HG03521 (cell line): Measurements from ENCODE around the gene SMARCA2.

Experiments used
- ATAC-seq: cut with Tn5 transposase; IDR thresholded peaks from one replicate; pipeline ENCODE4 v1.9.1; 2021; ENCODE audit warnings: mild to moderate bottlenecking, moderate library complexity; ENCODE audit not compliant: unreplicated experiment

The SMARCA2 gene

DNA sequence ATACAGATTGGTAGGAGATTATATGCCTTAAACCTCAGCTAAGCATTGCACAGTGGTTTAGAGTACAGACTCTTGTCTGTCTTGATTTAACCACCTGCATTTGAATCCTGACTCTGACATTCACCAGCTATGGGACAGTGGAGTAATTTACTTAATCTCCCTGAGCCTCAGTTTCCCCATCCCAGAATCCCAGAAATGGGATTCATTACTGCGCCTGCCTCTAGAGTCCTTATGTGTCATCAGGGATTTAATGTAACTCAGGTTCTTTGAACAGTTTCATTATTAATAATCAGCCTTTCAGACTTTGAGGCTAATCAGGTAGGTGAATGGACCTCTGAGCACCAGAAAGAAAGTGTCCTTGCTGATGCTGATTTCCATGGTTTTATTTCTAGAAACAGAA is 149.1 kb downstream of the SMARCA2 start:
- ATAC-seq, result no peak

DNA sequence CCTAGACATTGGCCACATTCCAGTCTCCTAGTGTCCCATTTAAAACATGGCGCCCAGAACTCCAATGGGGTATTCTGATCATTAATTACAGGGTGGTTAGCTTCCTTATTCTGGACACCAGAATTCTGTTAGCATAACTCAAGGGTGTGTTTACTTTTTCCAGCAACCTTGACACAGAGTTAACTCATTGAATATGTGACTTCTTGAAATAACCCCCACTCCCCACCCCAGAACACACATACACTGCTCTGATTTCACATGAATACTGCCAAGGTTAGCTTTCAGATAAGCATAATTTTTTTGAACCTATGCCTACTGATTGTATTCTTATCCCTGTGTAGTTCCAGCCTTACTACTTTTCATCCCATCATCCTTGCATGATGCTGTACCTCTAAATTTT is 151.1 kb downstream of the SMARCA2 start:
- no peak for ATAC-seq

DNA sequence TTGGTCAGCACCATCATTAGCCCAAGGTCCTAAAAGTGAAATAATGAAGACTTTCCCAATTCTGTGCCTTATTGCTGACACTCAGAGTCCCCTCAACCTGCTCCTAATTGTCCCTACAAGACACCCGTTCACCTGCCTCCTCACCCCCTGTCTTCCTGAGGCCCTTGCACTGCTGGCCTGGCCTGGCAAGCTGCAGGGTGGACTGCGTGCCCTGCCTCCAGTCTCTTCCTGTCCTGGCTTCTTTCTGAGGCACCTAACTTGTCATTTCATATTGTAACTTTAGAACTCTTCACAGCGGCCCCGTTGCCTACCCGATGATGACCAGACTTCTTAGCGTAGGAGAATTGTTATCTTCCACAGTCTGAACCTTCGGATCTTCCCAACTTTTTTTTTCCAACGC is 153.9 kb downstream of the SMARCA2 start:
- ATAC-seq, result no peak

DNA sequence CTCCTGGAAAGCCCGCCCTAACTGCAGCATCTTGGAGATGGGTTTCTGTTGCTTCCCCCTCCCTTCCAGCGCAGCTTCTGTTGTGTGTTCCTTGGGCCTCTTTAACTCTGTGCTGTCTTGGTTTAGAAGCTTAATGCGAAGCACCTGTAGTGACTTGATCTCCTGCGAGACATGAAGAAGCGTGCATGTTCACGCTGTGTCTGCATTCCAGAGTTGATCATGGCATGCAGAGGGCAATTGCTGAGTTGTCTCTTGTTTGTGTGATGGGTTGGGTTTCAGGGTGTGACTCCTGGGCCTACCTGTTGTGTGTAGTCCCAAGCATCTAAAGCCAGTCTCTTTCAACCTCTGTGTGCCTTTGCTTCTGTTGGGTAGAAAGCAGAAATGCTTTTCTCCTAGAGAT is 155.6 kb downstream of the SMARCA2 start:
- ATAC-seq, result no peak

DNA sequence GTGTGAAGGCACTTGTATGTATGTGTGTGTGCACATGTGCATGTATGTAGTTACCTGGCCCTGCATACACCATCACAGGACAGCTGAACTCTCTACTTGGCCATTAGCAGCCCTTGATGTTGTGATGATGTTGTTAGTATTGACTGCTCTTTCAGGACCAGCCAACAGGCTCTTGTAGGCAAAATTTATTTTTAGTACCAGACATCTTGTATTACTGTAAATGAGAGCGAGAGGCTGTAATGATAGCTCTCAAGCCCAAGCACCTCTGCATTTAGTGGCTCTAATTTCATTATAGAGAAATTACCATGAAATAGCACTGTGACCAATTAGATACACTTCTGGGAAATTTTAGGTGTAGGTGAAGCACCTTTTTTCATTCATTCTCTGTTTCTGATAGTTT is 158.0 kb downstream of the SMARCA2 start:
- no peak for ATAC-seq

DNA sequence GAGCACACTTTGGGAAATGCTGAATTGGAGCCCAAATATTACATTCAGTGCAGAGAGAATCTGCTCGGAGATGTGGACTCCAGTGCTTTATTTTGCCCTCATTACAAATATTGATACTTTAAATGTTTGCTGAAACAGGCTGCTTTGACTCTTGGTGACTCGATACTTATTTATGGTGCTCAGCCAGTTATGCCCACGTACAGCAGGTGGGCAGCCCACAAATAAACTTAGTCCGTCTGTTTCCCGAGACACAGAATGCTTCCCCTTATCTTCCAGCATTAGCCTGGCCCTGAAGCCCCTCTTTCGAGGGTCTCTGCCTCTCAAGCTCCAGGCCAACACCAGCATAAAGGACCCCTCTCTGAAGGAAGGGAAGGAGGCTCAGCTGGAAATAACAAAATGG is 158.7 kb downstream of the SMARCA2 start:
- no peak for ATAC-seq

DNA sequence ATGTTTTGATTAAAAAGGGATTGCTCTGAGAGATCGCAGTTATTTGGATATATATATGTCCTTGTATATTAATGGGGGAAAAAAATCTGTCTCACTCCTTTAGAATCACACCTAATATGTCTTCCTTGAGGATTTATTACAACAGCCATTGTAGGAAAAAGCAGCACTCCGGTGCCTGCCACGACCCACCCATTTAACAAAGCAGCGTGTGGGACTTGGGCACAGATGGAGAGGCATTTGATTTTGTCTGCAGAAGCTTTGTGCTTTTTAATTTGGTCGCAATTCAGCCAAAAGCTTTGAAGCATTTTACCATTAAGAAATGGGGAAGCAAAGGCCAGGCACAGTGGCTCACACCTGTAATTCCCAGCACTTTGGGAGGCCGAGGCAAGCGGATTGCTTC is 159.2 kb downstream of the SMARCA2 start:
- no peak for ATAC-seq

DNA sequence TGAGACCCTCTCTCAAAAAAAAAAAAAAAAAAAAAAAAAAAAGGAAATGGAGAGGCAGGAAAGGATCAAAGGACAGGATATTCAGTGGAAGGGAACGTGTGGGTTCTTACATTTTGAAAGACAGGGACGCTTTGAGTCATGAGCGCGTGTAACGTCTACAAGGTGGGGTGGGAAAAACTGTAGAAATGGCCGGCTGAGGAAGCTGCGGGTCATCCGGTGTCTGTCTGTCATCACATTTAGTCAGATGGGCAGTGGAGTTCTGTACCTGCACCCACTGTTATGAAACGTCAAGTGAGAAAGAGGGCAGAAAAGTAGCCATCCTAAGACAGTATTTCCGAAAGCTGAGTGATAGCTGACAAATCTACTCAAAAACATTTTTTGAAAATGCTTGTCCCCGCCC is 159.8 kb downstream of the SMARCA2 start:
- no peak for ATAC-seq

DNA sequence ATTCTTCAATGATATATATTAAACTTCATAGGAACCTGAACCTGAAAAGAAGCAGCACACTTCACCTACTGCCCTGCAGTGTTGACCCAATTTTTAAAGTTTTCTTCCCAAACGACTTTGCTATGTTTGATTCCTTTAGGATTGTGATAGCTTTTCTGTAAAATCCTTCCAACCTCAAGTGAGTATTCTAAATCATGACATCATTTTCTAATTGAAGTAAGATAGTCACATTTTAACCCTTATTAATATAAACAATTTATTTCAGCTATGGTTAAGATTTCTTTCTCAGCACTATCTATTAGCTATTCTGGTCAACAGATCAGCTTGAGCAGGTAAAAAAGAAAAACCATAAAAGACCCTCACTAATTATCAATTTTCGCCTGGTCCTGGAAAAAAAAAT is 162.0 kb downstream of the SMARCA2 start:
- no peak for ATAC-seq

DNA sequence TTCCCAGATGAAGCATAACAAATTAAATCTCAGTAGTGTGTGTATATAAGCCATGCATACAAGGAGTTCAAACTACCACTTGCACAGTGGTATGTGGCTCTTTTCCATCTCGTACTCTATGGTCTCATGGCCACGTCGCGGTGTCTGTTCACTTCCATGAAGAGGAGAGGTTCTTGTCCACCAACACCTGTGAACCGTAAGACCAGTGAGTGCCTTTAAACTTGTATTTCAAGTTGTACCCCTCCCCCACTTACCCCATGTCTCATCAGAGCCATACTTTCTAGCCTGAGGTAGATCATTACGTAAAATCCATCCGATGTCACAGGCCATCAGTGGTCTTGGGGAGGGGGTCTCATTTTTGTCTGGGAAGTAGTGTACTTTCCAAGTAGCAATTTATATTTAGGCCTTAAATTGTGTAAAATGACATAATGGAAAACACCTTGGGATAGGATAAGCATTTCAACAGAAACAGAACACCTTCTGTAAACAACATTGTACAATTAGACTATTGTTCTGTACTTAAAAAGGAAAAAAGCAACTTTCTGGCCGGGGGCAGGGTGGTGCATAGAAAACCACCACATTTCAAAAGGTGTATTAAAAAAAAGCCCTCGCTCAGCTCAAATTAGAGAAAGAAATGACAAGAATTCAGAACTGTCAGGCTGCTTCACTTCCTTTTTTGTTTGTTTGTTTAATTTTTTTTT is 163.0 kb downstream of the SMARCA2 start:
- no peak for ATAC-seq

DNA sequence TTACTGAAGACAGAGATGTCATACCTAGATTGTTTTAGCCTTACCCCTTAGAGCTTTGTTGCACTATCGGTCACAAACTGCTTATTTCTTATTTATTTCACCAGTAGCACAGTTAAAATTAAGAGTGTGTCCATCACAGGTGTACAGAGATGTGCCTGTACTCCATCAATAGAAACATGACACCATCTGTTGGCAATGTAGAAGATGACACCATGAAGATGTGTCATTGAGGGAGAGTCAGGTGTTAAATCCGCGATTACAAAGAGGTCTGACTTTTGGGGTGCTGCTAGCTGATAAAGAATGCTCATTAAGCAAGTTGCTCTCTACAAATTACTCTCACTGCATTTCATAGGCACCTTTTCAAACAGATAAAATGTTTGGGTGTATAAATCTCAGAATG is 164.4 kb downstream of the SMARCA2 start:
- no peak for ATAC-seq

DNA sequence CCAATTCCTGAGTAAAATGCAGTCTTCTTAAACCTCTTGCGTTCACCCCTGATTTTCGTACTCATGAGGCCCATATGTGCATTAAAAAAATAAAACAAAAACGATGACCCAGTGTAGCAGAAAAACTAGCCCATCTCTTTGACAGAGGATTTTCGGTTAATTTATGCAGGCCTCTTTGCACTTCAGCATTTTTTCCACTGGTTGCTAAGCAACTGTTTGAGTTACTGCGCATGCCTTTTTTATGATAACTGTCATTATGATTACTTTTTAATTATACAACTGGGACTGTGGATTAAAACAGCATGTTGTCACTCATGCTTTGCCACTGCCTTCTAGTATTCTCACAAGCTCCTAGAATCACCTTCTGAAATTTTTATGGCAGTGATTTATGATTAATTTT is 165.0 kb downstream of the SMARCA2 start:
- ATAC-seq, result no peak

DNA sequence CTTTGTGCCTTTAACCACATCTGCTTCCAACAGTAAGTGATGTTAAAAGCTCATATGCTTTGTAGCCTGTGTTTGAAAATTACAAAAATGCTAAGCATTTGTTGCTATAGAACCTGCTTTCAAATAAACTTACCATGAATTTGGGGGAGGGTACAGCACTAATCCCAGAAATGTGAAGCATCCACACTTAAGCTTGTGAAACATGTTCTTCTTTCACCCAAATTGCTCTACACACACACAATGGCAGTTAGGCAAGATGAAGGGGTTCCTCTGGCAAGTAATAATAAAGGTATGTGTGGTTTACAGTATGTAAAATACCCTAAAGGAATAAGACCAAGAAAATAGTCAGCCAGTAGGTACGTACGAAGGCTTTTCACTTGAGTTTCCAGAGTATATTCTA is 165.6 kb downstream of the SMARCA2 start:
- no peak for ATAC-seq

DNA sequence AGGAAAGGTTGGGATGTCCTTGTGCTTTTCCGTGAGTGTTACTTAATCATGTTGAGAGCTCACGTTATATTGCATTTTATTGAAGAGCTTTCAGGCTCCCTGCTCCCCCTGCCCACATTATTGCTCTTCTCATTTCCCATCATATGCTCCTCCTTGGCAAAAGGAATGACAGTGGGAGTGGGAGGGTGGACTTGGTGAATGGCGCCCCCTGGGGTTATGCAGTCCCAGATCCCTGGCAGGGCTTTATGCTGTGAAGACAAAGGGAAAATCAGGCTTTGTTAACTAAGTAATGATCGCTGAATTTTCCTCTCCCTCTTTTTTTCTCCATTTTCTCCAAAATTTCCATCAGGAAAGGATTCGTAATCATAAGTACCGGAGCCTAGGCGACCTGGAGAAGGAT is 166.6 kb downstream of the SMARCA2 start:
- ATAC-seq, result no peak

DNA sequence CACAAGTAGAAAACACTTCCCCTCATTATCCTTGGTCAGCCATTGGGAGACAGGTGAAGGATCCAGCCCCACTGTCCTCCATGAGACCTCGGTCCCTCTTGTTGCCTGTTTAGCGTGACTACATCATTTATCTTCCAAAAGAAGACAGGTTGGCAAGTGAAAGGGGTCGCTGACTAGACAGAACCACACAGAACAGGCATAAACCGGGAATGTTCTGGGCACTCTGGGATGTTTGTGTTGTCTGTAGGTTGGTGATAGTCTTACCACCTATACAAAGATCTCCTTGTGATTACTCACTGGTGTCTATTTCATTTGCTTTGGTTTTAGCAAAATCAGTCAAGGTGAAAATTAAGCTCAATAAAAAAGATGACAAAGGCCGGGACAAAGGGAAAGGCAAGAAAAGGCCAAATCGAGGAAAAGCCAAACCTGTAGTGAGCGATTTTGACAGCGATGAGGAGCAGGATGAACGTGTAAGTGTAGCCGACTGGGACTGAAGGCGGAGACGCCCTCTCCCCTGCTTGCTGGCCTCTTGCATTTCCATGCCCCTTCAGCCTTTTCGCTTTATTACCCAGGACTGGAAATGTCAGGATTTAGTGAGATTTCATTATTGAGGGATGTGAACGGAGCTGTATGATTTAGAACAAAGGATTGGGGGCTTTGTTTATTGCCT is 175.9 kb downstream of the SMARCA2 start:
- ATAC-seq, result no peak

DNA sequence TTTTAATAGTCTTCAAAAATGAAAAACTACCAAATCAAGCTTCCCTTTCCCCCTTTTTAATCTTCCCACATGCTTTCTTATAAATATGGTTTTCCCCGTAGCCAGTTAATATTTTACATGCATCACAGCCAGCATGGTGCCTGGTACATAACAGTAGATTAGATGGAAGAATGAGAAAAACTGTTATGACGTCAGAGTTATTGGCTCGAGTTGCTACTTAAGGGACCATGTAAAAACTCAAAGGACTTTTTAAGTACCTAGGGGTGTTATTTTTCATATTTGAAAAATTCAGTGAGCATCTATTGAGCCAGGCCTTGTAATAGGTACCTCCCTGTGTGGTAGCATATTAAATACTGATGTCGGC is 176.4 kb downstream of the SMARCA2 start:
- ATAC-seq, result no peak

DNA sequence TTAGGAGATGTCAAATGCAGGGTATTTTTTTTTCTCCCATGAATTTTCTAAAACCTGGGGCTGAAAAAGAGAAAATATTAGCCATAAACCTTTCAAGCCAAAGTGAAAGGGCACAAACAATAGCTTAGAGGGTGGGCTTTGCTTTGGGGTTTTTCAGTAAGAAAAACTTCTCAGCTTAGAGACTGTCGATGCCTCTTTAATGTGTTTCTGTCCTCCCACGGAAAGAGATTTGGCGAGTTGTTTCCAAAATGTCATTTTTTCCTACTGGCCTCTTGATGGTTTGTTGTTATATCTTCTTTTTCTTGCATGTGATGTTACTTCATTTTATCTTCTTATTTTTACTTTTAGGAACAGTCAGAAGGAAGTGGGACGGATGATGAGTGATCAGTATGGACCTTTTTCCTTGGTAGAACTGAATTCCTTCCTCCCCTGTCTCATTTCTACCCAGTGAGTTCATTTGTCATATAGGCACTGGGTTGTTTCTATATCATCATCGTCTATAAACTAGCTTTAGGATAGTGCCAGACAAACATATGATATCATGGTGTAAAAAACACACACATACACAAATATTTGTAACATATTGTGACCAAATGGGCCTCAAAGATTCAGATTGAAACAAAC is 177.3 kb downstream of the SMARCA2 start:
- no peak for ATAC-seq

DNA sequence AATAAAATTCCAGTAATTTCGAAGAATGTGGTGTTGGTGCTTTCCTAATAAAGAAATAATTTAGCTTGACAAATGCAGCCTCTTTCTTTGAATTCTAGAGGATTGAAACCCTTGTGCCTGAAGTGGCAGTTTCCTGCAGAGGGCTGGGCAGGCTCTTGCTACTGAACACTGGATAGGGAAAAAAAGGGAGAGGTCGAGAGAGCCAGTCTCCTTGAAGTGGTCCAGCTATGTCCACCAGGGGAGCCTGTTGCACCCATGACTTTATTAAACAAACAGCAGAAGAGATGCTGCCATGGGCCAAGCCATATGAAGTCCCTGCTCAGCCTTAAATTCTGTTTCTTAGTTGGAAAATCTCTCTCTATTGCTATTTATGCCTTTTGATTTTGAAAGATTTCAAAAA is 178.4 kb downstream of the SMARCA2 start:
- ATAC-seq, result no peak

DNA sequence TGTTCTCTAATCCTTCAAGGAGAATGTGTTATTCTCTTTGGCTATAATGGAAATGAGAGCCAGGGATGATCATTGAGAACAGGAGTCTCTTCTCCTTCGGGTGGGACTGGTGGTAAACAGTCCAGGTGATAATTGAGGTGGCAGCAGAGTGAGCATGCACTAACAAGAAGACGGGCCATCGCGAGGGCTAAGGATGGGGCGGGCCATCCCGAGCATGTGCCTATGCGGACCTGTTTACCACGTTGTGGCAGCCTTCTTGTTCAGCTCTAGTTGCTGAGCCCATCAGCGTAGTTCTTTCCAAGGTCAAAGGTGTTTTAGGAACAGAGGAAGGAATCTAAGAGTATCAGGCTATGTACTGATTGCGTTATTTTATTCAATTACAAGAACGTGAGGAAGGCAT is 180.1 kb downstream of the SMARCA2 start:
- ATAC-seq, result no peak

DNA sequence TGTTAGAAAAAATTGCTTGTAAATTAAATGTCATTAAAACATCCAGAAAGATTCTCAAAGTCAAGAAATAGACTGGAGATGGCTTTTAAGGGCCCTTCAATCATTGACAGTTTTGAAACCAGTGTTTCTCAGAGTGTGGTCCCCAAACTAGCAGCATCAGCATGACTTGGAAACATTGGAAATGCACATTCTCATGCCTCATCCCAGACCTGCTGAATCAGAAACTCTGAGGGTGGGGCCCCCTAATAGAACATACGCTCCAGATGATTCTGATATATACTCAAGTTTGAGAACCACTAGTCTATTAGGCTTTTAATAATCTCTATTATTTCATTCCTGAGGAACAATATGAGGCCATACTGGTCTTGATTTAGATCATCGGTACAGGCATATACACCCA is 181.6 kb downstream of the SMARCA2 start:
- no peak for ATAC-seq

DNA sequence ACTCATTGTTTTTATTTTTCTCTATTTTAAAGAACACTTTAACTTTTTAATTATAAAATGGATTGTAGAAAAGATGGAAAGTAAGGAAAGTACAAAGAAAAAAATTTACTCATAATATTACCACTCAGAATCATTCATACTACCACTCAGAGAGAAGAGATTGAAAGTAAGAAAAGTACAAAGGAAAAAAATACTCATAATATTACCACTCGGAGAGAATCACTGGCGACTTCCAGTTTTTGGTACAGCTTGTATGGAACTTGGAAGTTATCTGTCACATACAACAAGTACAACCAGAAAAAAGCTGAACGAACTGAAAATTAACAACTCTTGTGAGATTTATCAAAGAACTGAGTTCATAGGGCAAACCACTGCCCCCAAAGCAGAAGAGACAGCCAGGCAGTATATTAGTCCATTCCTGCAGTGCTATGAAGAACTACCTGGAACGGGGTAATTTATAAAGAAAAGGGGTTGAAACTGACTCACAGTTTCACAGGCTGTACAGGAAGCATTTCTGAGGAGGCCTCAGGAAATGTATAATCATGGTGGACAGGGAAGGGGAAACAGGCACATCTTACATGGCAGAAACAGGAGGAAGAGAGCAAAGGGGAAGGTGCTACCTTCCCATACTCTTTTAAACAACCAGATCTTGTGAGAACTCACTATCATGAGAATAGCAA is 183.9 kb downstream of the SMARCA2 start:
- ATAC-seq, result no peak
